Suprapubic skin (tissue), 4 donors: ENCODE measurements around the gene PRDM12.

Experiments
- EP300 ChIP-seq: sonication (generic); formaldehyde crosslinking; IDR thresholded peaks from one replicate; pipeline ENCODE4 v1.6.1; 2017; ENCODE audit warnings: antibody characterized with exemption
- POLR2A ChIP-seq, 2 donors: fragments of 450-650 bp; IDR thresholded peaks; one replicate each; pipeline ENCODE4 v1.6.1; 2017; ENCODE audit warnings: antibody characterized with exemption in 2 of 2, mild to moderate bottlenecking in 2 of 2, moderate library complexity in 2 of 2
- POLR2AphosphoS5 ChIP-seq, 3 donors: sonication (generic); formaldehyde crosslinking; IDR thresholded peaks; one replicate each; pipeline ENCODE4 v1.6.1; 2017; ENCODE audit warnings: antibody characterized with exemption in 3 of 3
- TF ChIP-seq, protein P1 (sequence below), 2 donors: fragments of 200-600 bp in 1 of 2; fragments of 450-650 bp in 1 of 2; sonication (generic) in 1 of 2; IDR thresholded peaks; one replicate each; pipeline ENCODE4 v1.5.1; 2016 to 2019; ENCODE audit warnings: antibody characterized with exemption in 2 of 2, mild to moderate bottlenecking in 1 of 2, moderate library complexity in 1 of 2

DNA sequence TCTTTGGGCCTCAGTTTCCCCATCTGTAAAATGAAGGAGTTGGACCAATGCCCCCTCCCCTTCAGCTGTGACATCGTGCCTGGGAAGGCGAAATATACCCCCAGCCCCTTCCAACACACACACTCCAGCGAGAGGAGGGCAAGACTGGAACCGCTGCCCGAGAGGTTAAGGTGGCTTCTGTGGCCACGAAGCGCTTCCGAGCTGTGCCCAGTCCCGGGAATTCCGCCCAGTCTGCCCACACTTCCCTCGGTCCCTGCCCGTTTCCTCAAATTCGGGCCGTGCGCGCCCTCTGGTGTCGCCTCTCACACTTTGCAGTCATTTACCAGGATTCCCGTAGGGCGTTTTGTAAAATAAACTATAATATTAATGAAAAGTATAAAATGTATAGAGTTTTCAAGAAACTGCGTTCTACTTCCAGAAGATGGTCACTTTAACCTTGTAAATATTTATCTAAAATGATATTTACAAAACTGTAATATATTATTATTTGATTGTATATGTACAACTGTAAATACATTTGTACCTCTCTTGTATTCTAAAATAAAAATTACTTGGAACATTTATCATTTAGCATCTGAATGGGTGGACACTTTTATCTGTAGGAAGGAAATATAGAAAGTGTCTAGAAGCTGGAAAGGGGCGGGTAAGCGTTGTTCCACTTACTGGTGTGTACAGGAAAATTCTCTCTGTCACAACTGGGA lies 18.2 kb downstream of the PRDM12 start:
- no peak for TF ChIP-seq POLR2A (IDR thresholded peaks at IDR 0.05)
- TF ChIP-seq EP300, result no peak
- TF ChIP-seq, protein P1, sequence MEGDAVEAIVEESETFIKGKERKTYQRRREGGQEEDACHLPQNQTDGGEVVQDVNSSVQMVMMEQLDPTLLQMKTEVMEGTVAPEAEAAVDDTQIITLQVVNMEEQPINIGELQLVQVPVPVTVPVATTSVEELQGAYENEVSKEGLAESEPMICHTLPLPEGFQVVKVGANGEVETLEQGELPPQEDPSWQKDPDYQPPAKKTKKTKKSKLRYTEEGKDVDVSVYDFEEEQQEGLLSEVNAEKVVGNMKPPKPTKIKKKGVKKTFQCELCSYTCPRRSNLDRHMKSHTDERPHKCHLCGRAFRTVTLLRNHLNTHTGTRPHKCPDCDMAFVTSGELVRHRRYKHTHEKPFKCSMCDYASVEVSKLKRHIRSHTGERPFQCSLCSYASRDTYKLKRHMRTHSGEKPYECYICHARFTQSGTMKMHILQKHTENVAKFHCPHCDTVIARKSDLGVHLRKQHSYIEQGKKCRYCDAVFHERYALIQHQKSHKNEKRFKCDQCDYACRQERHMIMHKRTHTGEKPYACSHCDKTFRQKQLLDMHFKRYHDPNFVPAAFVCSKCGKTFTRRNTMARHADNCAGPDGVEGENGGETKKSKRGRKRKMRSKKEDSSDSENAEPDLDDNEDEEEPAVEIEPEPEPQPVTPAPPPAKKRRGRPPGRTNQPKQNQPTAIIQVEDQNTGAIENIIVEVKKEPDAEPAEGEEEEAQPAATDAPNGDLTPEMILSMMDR (IDR thresholded peaks at IDR 0.05), result peak; percentile 56 to 71
- TF ChIP-seq POLR2AphosphoS5 (IDR thresholded peaks at IDR 0.05), result no peak
